ENCODE measurements around the gene ZBTB2. TPM values are rescaled to one million over a fixed set of nuclear protein-coding genes. Genes with fewer than 3 reads are reported as not detected.

Gene ZBTB2, protein sequence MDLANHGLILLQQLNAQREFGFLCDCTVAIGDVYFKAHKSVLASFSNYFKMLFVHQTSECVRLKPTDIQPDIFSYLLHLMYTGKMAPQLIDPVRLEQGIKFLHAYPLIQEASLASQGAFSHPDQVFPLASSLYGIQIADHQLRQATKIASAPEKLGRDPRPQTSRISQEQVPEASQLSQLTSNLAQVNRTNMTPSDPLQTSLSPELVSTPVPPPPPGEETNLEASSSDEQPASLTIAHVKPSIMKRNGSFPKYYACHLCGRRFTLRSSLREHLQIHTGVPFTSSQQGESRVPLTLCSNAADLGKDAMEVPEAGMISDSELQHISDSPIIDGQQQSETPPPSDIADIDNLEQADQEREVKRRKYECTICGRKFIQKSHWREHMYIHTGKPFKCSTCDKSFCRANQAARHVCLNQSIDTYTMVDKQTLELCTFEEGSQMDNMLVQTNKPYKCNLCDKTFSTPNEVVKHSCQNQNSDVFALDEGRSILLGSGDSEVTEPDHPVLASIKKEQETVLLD
- total RNA-seq: 8.9 and 18.6 TPM in 2 replicates

DNA sequence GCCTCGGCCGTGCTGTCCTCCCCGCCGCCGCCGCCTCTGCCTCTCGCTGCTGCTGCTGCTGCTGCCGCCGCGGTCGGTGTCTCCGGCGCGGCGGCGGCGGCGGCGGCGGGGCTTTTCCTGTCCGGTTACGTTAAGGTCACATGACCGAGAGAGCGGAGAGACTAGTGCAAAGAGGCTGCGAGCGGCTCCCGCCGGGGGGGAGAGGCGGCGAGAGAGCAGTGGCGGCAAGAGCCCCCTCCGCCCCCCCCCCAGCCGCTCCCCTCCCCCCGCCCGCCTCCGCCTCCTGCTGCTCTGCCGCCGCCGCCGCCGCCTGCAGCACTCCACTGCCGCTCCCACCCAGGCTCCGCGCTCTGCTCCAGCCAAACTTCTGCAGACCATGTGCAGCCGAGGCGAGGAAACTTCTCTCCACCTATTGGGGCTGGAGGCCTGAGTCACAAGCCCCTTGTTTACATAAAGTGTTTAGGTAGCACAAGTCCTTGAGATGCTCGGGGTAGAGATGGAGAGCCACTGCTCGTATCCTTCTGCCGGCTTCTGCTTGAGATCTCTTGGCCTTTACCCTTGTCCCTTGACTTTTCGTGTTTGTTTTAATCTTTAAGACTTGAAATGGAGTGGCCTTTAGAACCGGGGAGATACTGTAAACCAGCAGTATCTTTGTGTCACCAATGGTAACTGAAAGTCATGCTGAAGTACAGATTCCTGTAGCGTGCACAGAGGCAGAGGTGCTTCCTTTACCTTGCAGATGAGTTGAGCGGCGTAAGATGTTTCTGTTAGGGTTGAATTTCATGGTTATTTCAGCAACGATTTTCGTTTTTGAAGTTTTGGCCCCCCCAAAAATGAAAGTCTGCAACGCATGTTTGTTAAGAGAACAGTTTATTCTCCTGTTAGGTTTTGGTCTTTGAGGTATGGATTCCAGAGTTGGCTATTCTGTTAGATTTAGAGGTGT, at the start of gene ZBTB2:
Gene ZBTB2, minus strand, starts transcription at position 89 of the 943 bp plus-strand sequence. CDS start 17,922 bp downstream, outside the sequence.
- no peak for DNase-seq (ENCODE audit: low read depth)
- peak within 1 kb of the TSS; percentile 87 for H3K4me3 ChIP-seq (ENCODE audit: low read depth, low read length)
- TF ChIP-seq, protein P1, sequence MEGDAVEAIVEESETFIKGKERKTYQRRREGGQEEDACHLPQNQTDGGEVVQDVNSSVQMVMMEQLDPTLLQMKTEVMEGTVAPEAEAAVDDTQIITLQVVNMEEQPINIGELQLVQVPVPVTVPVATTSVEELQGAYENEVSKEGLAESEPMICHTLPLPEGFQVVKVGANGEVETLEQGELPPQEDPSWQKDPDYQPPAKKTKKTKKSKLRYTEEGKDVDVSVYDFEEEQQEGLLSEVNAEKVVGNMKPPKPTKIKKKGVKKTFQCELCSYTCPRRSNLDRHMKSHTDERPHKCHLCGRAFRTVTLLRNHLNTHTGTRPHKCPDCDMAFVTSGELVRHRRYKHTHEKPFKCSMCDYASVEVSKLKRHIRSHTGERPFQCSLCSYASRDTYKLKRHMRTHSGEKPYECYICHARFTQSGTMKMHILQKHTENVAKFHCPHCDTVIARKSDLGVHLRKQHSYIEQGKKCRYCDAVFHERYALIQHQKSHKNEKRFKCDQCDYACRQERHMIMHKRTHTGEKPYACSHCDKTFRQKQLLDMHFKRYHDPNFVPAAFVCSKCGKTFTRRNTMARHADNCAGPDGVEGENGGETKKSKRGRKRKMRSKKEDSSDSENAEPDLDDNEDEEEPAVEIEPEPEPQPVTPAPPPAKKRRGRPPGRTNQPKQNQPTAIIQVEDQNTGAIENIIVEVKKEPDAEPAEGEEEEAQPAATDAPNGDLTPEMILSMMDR (conservative IDR thresholded peaks at IDR 0.05; ENCODE audit: low read depth, low read length): no peak

DNA sequence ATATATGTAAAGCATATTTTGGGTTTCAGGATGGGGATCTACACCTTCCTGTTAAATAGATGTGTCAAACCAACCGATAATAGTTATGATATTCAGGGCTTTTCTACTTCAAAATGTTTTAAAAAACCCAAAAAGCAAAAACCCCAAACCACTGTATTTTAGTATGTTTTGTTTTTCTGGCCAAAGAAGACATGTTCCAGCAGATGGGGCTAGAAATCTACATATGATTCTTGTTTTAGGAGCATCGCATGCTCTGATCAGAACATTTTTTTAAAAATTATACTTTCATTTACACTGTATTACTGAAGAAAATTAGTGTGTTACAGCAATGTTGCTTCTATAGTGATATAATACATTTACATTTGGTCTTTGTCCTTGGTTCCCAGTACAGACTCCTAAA, 49.6 kb upstream of the ZBTB2 start:
- no peak overlapping the region for H3K4me3 ChIP-seq (ENCODE audit: low read depth, low read length)
- no peak for DNase-seq (ENCODE audit: low read depth)
- TF ChIP-seq, protein P1 (conservative IDR thresholded peaks at IDR 0.05; ENCODE audit: low read depth, low read length): peak; percentile 55

DNA sequence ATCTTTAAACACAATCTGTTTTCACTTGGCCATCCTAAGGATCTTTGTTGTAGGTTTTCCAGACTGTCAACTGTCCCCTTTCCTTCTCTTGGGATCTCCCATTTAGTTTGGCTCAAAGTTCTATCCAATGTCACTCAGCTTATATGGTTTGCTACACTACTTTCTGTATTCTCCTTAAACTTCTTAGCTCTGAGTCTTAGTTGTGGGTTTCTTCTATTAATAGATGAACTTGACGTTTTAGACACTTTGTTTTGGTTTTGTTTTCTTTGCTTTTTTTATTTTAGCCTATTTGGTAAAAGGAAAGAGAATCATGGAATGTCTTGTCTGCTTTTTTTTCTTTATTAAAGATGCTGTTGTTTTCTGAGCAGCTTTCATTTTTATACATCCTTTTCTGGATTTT, 49.1 kb upstream of the ZBTB2 start:
- TF ChIP-seq, protein P1 (conservative IDR thresholded peaks at IDR 0.05; ENCODE audit: low read depth, low read length): no peak
- no peak for DNase-seq (ENCODE audit: low read depth)
- H3K4me3 ChIP-seq (ENCODE audit: low read depth, low read length): no peak overlapping the region

DNA sequence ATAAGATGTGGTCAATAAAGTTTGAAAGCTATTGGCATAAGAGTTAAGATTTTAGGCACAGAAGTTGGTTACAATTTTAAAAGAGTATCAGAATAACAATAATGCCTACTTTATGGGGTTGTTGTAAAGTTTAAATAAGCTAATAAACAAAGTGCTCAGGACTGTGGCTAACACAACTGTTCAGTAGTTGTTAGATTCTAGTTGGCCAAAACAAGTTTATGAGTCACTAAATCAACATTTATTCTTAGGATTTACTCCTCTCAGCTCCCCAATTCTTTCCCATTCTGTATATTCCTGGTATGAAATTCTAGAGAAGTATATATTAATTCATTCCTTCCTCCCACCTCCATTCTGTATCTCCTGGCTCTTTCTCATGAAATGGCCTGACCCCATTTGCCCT, 46.0 kb upstream of the ZBTB2 start:
- TF ChIP-seq, protein P1 (conservative IDR thresholded peaks at IDR 0.05; ENCODE audit: low read depth, low read length): no peak
- H3K4me3 ChIP-seq (ENCODE audit: low read depth, low read length): no peak overlapping the region
- DNase-seq (ENCODE audit: low read depth): no peak

DNA sequence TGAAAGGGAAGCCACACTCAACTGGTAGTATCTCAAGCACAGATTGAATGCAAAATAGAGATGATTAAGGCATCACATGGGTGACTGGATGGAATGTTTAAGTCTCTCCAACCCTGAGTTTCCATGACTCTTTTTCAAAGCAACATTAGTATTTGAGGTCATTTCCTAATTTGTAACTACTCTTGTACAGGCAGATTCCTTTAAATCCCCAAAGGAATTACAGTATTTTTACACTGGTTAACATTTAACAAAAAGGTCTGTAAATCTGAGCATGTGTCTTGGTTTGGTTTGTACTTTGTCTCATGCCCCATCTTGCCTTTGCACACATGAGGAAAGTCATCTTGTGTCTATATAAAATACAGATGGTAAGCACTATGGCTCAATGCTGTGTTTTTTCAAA, 45.4 kb upstream of the ZBTB2 start:
- peak; percentile 89 for DNase-seq (ENCODE audit: low read depth)
- TF ChIP-seq, protein P1 (conservative IDR thresholded peaks at IDR 0.05; ENCODE audit: low read depth, low read length): no peak
- H3K4me3 ChIP-seq (ENCODE audit: low read depth, low read length): no peak overlapping the region

DNA sequence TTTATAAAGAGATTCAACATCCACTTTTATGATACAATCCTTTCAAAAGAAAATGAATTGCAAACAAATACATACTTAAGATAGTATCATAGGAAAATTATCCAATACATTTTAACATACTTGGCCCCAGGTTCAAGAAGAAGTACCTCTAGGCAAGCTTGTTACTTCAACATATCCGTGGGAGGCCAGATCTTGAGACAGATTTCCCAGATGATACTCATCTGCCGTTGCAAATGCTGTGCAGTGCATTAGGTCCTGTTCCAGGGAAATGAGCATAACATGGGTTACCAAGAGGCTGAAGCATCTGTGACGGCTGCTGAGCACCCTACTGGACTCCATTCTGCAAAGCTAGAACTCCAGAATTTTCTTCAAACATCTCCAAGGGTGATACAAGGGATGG, 44.9 kb upstream of the ZBTB2 start:
- peak overlapping the region; percentile 16 for H3K4me3 ChIP-seq (ENCODE audit: low read depth, low read length)
- DNase-seq (ENCODE audit: low read depth): no peak
- TF ChIP-seq, protein P1 (conservative IDR thresholded peaks at IDR 0.05; ENCODE audit: low read depth, low read length): no peak

Data from epithelial cell of proximal tubule (primary cell).